GM18505 (cell line): Measurements from ENCODE around the gene ZNF43.
"Not testable (repeated sequence)": the region's sequence is repeated elsewhere in the genome, so short reads cannot be mapped to it uniquely, and the experiment has no call there.

Experiments used
- ATAC-seq: cut with Tn5 transposase; IDR thresholded peaks from one replicate; pipeline ENCODE4 v1.9.1; 2021; ENCODE audit not compliant: unreplicated experiment
- POLR2A ChIP-seq: IDR thresholded peaks from 4 replicates; pipeline ENCODE4 v1.6.1; 2011; ENCODE audit warnings: borderline replicate concordance; ENCODE audit not compliant: insufficient read depth, insufficient read length; ENCODE audit errors: extremely low read depth

Gene ZNF43

DNA sequence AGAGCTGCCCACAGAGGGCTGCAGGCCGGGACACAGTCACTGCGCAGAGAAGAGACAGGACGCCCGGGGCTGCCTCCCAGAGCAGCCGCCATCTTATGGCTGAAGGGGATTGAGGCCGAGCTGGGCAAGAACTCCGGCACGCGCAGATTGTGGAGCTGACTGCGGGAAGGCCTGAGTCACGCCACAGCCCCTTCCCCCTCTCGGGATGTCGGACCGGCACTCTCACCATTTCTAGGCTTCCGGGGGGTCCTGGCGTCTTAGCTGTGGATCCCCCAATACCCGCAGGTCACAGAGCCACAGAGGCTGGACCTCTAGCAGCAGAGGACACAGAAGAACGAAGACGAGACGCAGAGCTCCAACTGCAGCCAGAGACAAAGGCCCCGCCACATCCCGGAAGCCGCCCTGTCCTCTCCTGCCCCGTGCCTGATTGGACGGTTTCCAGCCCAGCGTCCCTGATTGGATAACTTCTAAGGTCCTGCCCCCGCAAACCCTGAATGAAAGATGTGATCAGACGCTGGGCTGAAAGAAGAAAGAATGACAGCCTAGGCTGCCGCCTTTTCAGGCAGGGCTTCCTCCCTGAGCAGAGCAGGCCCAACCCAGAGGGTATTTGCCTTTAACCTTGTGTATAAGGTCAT lies at the start of gene ZNF43:
Gene ZNF43, minus strand, starts transcription at position 373 of the 635 bp plus-strand sequence. Its CDS starts 144 bp downstream, at position 229.
- peak; percentile 95 for ATAC-seq
- TF ChIP-seq POLR2A, result peak; percentile 89

DNA sequence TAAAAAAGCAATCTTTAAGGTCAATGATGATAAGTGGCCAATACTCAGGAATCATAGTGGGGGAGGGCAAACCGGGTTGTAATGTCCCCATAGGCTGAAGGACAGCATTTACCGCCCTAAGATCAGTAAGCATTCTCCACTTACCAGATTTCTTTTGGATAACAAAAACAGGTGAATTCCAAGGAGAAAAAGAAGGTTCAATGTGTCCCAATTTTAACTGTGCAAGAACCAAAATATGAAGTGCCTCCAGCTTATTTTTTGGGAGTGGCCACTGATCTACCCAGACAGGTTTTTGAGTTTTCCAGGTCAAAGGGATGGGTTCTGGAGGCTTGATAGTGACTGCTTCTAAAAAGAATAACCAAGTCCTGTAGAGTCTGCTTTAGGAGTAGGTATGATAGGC lies 49.5 kb upstream of the ZNF43 start:
- ATAC-seq, result not testable (repeated sequence)

DNA sequence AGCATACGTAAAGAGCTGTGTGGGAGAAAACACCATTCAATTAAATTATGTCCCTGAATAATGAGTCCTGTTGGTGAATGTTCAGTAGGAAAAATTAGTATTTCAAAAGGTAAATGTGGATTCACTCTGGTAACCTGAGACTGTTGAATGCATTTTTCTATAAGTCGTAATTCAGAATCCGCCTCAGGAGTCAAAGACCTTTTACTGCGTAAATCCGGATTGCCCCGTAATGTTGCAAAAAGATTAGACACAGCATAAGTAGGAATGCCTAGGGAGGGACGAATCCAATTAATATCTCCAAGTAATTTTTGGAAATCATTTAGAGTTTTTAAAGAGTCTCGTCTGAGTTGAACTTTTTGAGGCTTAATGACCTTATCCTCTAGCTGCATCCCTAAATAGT lies 48.8 kb upstream of the ZNF43 start:
- ATAC-seq, result not testable (repeated sequence)

DNA sequence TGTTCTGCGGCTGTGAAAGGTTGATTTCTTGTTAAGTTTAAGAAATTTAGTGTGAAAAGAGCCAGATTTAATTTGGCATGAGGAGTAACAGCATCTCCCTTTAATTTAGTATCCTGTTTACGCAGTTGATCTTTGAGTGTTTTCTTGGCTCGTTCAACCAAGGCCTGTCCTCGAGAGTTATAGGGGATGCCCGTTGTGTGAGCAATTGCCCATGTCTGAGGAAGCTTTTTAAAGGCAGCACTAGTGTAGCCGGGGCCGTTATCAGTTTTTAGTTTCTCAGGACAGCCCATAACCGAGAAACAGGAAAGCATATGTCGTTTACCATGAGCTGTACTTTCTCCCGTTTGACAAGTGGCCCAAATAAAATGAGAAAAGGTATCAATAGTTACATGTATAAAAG lies 47.5 kb upstream of the ZNF43 start:
- TF ChIP-seq POLR2A, result no peak
- ATAC-seq, result no peak

DNA sequence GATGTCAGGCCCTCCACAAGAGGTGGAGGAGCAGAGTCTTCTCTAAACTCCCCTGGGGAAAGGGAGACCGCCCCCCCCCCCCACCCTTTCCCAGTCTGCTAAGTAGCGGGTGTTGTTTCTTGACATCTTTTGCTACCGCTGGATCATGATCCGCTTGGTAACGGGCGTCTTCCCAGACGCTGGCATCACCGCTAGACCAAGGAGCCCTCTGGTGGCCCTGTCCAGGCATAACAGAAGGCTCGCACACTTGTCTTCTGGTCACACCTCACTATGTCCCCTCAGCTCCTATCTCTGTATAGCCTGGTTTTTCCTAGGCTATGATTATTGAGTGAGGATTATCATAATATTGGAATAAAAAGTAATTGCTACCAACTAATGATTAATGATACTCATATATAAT lies 44.8 kb upstream of the ZNF43 start:
- ATAC-seq, result not testable (repeated sequence)

GRCh38 chr19:21878646-21879045 lies 42.7 kb upstream of the ZNF43 start:
- ATAC-seq, result no peak
- TF ChIP-seq POLR2A, result no peak

- TF ChIP-seq POLR2A, result no peak
- ATAC-seq, result no peak
Observed at GRCh38 chr19:21877976-21878375, 42.0 kb upstream of the ZNF43 start.

DNA sequence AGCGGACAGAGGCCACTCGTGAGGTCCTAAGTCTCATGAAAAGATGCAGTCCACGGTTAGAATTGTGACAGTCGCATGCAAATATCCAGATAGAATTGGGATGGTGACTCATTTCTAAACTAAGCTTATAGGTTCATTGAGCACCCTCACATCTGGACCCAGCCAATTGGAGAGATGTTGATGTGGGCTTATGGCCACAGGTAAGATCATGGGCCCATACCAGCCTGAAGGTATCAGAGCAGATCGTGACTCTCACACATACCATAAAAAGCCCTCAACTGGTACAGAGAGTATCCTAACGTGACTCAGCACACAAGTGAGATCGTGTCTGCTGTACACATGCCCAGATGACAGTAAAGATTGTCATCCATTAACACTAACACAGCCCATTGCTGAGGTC lies 40.6 kb upstream of the ZNF43 start:
- ATAC-seq, result not testable (repeated sequence)

DNA sequence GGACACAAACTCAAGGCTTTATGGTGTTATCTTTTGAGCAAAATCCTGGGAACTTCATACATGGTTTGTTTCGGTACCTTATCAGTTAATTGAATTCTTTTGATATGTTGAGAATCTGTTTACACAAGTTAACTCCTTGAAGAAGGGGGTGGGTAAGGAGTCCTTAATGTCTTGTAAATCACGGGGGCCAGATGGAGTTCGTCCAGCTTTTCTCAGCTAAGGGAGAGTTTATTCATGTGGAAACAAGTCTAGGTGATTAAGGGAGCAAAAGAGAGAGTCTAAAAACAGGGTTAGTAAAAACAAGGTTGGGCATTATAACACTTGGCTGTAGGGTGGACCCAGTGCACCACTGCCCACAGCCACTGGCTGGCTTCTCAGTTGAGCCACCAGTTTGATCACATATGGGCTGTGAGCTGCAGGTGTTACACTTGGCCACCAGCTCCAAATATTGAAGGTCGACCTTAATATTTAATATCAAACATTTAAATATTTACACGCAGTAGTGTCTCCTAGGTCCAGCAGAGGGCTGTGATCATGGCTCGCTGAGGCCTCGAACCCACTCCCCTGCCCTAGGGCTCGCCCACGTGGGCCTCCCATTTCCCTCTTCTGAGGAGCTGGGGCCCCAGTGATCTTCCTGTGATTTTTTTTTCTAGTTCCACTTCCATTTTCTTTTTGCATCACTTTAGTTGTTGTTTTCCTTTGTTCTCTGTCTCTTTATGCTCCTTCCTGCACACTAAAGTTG lies 21.0 kb upstream of the ZNF43 start:
- no peak for TF ChIP-seq POLR2A
- no peak for ATAC-seq

DNA sequence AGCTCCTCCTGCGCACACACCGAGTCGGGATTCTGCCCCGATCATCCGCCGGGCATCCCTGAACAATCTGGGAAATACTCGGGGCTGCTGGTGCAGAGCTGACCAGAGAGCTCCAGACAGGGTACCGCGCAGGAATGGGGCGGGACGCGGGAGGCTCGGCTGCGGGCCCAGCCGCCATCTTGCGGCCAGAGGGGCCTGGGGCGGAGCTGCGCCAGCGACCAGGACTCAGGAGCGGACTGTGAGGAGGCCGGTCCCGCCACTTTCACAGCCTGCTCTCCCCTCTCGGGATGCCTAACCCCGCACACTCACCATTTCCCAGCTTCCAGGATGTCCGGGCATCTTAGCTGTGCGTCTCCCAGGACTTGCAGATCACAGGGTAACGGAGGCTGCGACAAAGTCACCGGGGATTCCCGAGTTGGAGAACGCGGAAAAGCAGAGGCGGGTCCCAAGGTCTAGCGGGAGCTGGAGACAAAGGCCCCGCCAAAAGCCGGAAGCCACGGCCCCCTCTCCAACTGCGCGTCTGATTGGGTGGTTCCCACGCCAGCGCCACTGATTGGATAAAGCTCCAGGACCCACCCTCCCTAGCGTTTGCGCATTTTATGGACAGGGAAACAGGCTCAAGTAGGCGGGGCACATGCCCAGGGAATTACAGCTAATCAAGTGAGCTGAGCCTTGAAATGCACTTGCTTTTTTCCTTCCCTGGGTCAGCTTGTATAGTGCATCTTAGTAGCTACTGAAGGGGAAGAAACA lies 15.8 kb upstream of the ZNF43 start:
- peak; percentile 38 for TF ChIP-seq POLR2A
- ATAC-seq, result peak; percentile 99

DNA sequence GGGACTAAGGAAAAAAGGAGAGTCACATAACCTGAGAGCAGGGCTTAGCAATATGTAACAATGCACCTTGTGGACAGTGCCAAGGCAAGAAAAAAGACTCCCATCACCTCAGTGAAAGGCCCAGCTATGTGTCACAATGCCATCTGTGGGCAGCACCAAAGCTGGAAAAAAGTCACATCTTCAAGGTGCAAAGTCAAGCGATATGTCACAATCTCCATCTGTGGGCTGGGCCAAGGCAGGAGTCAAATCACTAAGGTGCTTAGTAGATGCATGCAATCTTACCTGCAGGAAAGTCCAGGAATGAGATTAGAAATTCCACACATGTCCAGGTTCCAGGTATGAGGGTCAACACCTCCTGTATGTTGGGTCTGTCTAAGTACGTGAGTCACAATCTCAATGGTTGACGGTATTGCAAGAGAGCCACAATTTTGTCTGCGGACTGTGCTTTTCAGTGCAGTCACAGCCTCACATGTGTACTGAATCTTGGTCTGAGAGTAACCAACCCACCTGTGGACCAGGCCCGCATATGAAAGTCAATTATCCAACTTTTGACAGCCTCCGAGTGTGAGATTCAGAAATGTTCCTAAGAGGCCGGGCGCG lies 14.8 kb upstream of the ZNF43 start:
- TF ChIP-seq POLR2A, result no peak
- no peak for ATAC-seq

GRCh38 chr19:21848706-21849105 lies 12.7 kb upstream of the ZNF43 start:
- TF ChIP-seq POLR2A, result no peak
- ATAC-seq, result no peak

- ATAC-seq, result no peak
- TF ChIP-seq POLR2A, result no peak
Observed at GRCh38 chr19:21843081-21843480, 7.1 kb upstream of the ZNF43 start.
